Astrocyte (in vitro differentiated cells and primary cell): ENCODE measurements around the gene DPY19L3. TPM values are rescaled to one million over a fixed set of nuclear protein-coding genes. Genes with fewer than 3 reads are reported as not detected.

Source experiments
- DNase-seq: peaks from one replicate; pipeline ENCODE4 v3.0.0-alpha.2; 2010; ENCODE audit warnings: low read depth
- FAIRE-seq: peaks from 2 replicates; lab custom pipeline; 2011; peaks lifted over from hg19 to GRCh38; lab: Jason Lieb, UNC
- H2AFZ ChIP-seq: 2 replicates; pipeline ENCODE4 v1.6.0; 2012; ENCODE audit warnings: low read depth, low read length, inconsistent platforms
- H3K27ac ChIP-seq: 2 replicates; pipeline ENCODE4 v1.5.1; 2011; ENCODE audit warnings: low read depth, low read length, inconsistent platforms
- H3K27me3 ChIP-seq: 2 replicates; pipeline ENCODE4 v1.6.0; 2011; ENCODE audit warnings: low read length, inconsistent platforms; ENCODE audit not compliant: insufficient read depth
- H3K36me3 ChIP-seq: 2 replicates; pipeline ENCODE4 v1.5.1; 2011; ENCODE audit warnings: low read length, inconsistent platforms; ENCODE audit not compliant: insufficient read depth
- H3K4me1 ChIP-seq: 2 replicates; pipeline ENCODE4 v1.5.1; 2011; ENCODE audit warnings: low read length, inconsistent platforms; ENCODE audit not compliant: insufficient read depth
- H3K4me2 ChIP-seq: 2 replicates; pipeline ENCODE4 v1.6.0; 2012; ENCODE audit warnings: low read length, inconsistent platforms
- H3K4me3 ChIP-seq: 2 replicates; pipeline ENCODE4 v1.5.1; 2011; ENCODE audit warnings: low read depth, mild to moderate bottlenecking, low read length, inconsistent platforms; ENCODE audit not compliant: insufficient read depth
- H3K79me2 ChIP-seq: 2 replicates; pipeline ENCODE4 v1.6.0; 2012; ENCODE audit warnings: mild to moderate bottlenecking, low read length, inconsistent platforms; ENCODE audit not compliant: insufficient read depth
- H3K9ac ChIP-seq: 2 replicates; pipeline ENCODE4 v1.6.0; 2012; ENCODE audit warnings: mild to moderate bottlenecking, low read length, inconsistent platforms
- H3K9me3 ChIP-seq: 2 replicates; pipeline ENCODE4 v1.5.1; 2012; ENCODE audit warnings: low read depth, mild to moderate bottlenecking, low read length, inconsistent platforms; ENCODE audit not compliant: insufficient read depth
- H4K20me1 ChIP-seq: 2 replicates; pipeline ENCODE4 v1.6.0; 2012; ENCODE audit warnings: low read length, inconsistent platforms; ENCODE audit not compliant: insufficient read depth
- H3K27ac Mint-ChIP-seq: one replicate; pipeline ENCODE4 v1.8.0; 2021; ENCODE audit warnings: mild to moderate bottlenecking, mixed read lengths; ENCODE audit not compliant: unreplicated experiment
- H3K27me3 Mint-ChIP-seq: one replicate; pipeline ENCODE4 v1.8.0; 2021; ENCODE audit warnings: low read depth, mixed read lengths; ENCODE audit not compliant: unreplicated experiment
- H3K36me3 Mint-ChIP-seq: one replicate; pipeline ENCODE4 v1.8.0; 2021; ENCODE audit warnings: low read depth, mixed read lengths; ENCODE audit not compliant: unreplicated experiment
- H3K4me1 Mint-ChIP-seq: one replicate; pipeline ENCODE4 v1.8.0; 2021; ENCODE audit warnings: low read depth, mixed read lengths; ENCODE audit not compliant: unreplicated experiment
- H3K4me3 Mint-ChIP-seq: one replicate; pipeline ENCODE4 v1.8.0; 2021; ENCODE audit warnings: mild to moderate bottlenecking, moderate library complexity, mixed read lengths; ENCODE audit not compliant: unreplicated experiment
- H3K9me3 Mint-ChIP-seq: one replicate; pipeline ENCODE4 v1.8.0; 2021; ENCODE audit warnings: mild to moderate bottlenecking, mixed read lengths; ENCODE audit not compliant: unreplicated experiment
- EZH2 ChIP-seq: IDR thresholded peaks from 2 replicates; pipeline ENCODE4 v1.6.1; 2012; ENCODE audit warnings: mild to moderate bottlenecking, low read length, inconsistent platforms; ENCODE audit not compliant: insufficient read depth
- total RNA-seq: library from RNA; stranded (reverse); gene quantifications from 2 replicates; pipeline ENCODE4 v1.2.1, GENCODE V29; 2021
- TF ChIP-seq, protein P1 (sequence below): IDR thresholded peaks from 2 replicates; pipeline ENCODE4 v1.5.1; 2011; ENCODE audit warnings: low read depth, mild to moderate bottlenecking, inconsistent platforms, low read length, moderate library complexity; ENCODE audit not compliant: insufficient read depth

The DPY19L3 gene
- total RNA-seq, 1 donor from 2014 or later = 50.9 TPM

DNA sequence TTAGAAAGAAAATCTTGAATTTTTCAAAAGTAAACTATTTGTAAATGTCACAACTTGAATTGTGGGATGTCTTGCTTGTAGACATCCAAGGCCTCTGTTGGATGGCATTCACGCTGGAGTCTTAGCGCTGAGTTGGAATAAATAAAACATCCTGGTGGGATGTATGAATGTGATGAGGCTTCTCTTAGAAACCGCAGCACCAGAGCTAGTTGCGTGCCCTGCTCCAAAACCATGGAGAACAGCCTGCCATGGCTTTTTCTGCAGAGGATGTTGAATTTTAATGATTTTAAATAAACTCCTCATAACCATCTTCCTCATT, 70.4 kb downstream of the DPY19L3 start:
- no peaks in the 10 kb centered on the region for H3K79me2 ChIP-seq
- DNase-seq = no peak
- H3K9me3 ChIP-seq = no peaks in the 10 kb centered on the region
- H3K27ac ChIP-seq = no peak overlapping the region
- no peak for FAIRE-seq
- H3K4me3 Mint-ChIP-seq = no peak overlapping the region
- H3K4me2 ChIP-seq = no peak overlapping the region
- H3K36me3 ChIP-seq = peaks cover 7% of the 10 kb centered on the region
- no peaks in the 10 kb centered on the region for H3K27me3 Mint-ChIP-seq
- no peak overlapping the region for H3K4me3 ChIP-seq
- peaks cover 4% of the 10 kb centered on the region for H3K4me1 Mint-ChIP-seq
- H3K9ac ChIP-seq = no peak overlapping the region
- H3K27me3 ChIP-seq = no peaks in the 10 kb centered on the region
- no peaks in the 10 kb centered on the region for H3K9me3 Mint-ChIP-seq
- peaks cover 17% of the 10 kb centered on the region for H3K36me3 Mint-ChIP-seq
- TF ChIP-seq, protein P1, sequence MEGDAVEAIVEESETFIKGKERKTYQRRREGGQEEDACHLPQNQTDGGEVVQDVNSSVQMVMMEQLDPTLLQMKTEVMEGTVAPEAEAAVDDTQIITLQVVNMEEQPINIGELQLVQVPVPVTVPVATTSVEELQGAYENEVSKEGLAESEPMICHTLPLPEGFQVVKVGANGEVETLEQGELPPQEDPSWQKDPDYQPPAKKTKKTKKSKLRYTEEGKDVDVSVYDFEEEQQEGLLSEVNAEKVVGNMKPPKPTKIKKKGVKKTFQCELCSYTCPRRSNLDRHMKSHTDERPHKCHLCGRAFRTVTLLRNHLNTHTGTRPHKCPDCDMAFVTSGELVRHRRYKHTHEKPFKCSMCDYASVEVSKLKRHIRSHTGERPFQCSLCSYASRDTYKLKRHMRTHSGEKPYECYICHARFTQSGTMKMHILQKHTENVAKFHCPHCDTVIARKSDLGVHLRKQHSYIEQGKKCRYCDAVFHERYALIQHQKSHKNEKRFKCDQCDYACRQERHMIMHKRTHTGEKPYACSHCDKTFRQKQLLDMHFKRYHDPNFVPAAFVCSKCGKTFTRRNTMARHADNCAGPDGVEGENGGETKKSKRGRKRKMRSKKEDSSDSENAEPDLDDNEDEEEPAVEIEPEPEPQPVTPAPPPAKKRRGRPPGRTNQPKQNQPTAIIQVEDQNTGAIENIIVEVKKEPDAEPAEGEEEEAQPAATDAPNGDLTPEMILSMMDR = no peak
- TF ChIP-seq EZH2 = no peak
- H3K4me1 ChIP-seq = no peaks in the 10 kb centered on the region
- no peak overlapping the region for H3K27ac Mint-ChIP-seq
- no peak overlapping the region for H2AFZ ChIP-seq
- no peaks in the 10 kb centered on the region for H4K20me1 ChIP-seq

DNA sequence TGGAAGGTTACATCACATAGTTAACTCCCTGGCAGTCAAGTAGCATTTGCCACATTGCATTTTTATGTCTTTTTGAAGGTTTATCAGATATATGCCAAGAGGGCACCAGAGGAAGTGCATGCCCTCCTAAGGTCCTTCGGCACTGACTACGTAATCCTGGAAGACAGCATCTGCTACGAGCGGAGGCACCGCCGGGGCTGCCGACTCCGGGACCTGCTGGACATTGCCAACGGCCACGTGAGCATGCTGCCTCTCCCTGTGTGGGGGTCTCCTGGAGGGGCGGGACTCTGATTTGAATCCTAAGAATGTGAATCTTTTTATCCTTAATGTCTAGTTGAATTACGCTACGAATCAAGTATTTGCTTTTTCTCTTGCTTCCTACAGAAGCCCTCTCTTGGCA, 74.8 kb downstream of the DPY19L3 start:
- Histone ChIP-seq H3K4me2 (no peak overlapping the region), H3K27me3 (no peaks in the 10 kb centered on the region), H3K9me3 (no peaks in the 10 kb centered on the region), H3K4me3 (no peak overlapping the region), H3K36me3 (peaks cover 26% of the 10 kb centered on the region), H4K20me1 (no peaks in the 10 kb centered on the region), H3K4me1 (no peaks in the 10 kb centered on the region), H3K27ac (no peak overlapping the region), H3K9ac (no peak overlapping the region), H3K79me2 (no peaks in the 10 kb centered on the region), H2AFZ (no peak overlapping the region)
- Mint-ChIP-seq H3K4me1 (no peaks in the 10 kb centered on the region), H3K27me3 (no peaks in the 10 kb centered on the region), H3K4me3 (no peak overlapping the region), H3K9me3 (no peaks in the 10 kb centered on the region), H3K36me3 (peaks cover 21% of the 10 kb centered on the region), H3K27ac (no peak overlapping the region)
- FAIRE-seq (no peak), DNase-seq (no peak)
- TF ChIP-seq EZH2 = no peak
- TF ChIP-seq, protein P1 = no peak

DNA sequence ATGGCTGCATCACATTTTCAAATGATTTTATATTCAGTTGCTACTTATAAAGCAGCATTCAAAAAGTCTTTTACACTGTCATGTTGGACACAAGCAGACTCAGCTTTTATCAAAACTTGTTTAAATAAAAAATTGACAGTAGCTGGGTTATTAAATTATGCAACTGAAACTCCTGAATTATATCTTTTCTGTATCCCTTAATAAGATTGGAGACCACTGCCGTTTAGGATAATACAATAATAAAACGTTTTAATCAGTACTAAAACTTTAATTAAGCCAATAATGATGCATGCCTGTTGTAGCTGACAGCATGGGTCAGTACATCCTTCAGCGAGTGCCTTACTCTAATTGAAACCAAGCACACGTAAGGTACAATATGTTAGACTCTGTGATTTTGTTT, 78.0 kb downstream of the DPY19L3 start:
- Histone ChIP-seq H3K9ac (no peak overlapping the region), H4K20me1 (no peaks in the 10 kb centered on the region), H3K4me3 (no peak overlapping the region), H3K27ac (no peak overlapping the region), H3K79me2 (no peaks in the 10 kb centered on the region), H3K9me3 (no peaks in the 10 kb centered on the region), H2AFZ (no peak overlapping the region), H3K27me3 (no peaks in the 10 kb centered on the region), H3K36me3 (peaks cover 23% of the 10 kb centered on the region), H3K4me1 (no peaks in the 10 kb centered on the region), H3K4me2 (no peak overlapping the region)
- H3K27ac Mint-ChIP-seq = no peak overlapping the region
- no peak for DNase-seq
- FAIRE-seq = no peak
- H3K9me3 Mint-ChIP-seq = peaks cover 3% of the 10 kb centered on the region
- H3K4me3 Mint-ChIP-seq = no peak overlapping the region
- no peaks in the 10 kb centered on the region for H3K4me1 Mint-ChIP-seq
- H3K27me3 Mint-ChIP-seq = no peaks in the 10 kb centered on the region
- no peak for TF ChIP-seq EZH2
- TF ChIP-seq, protein P1 = no peak
- peaks cover 24% of the 10 kb centered on the region for H3K36me3 Mint-ChIP-seq
